HG02884 (cell line): ENCODE data around the gene ATP4B.

ENCODE experiments used
- ATAC-seq: cut with Tn5 transposase; IDR thresholded peaks from one replicate; pipeline ENCODE4 v1.9.1; 2021; ENCODE audit warnings: mild to moderate bottlenecking, moderate library complexity; ENCODE audit not compliant: unreplicated experiment

ATP4B gene

DNA sequence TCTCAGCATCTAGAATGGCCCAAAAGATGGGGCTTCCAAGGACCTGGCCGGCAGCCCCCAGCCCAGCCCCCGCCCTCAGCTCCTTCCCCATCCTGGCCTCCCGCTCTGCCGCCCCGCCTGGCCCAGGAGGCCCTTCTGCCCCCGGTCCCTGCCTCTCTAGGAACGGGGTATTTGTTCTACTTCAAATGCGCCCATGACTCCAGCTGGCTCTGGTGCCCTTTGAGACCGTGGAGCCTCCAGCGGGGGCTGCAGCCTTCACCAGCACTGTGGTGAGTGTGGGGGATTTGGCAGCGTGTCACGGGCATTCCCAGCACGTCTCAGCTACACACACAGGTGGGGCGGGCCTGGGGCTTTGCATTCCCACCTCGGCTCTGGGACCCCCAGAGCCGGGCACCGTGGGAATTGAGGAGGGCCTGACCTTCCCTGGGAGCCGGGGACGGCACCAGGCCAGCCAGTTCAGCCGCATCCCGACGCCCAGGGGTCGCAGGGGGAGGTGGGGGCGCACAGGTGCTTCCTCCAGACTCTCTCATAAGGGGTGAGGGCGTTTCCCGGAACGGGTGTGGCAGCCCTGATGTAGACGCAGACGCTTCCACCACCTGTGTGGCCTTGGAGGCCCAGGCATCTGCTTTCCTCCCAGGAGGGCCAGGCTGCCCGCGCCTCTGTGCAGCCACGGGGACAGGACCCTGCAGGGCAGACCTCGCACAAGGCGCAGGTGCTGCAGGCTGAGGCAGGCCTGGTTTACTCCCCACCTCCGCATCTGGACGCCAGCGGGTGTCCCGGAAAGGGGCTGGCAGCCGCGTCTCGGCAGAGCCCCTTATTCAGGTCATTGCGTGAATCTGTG lies 947 bp downstream of the ATP4B start:
- ATAC-seq = no peak

DNA sequence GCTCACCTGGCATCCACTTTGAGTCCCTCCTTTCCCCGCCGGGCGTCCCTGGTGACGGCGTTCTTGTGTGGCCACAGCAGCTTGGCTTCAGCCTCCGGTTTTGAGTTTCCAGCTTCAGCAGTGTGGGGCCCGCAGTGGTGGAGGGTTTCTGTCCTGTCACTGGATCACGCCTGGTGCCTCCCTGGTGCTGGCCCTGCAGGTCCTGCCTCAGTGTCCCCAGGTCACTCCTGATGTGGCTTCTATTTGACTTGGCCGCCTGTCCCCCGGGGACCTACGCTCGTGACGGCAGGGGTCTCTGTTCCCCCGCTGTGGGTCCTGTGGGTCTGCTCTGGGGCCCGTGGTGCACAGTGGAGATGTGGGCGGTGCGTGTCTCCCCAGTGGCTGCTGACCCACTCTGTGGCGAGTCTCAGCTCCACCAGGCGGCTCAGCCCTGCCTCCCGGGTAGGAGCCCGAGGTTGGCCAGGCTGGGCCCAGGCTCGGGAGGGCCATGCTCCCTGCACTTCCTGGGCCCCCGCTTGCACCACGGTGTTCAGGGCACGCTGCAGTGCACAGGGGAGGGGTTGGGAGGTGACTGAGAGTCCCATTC lies 1.9 kb downstream of the ATP4B start:
- ATAC-seq = no peak

- ATAC-seq = no peak
Measured at GRCh38 chr13:113655346-113656002, 2.5 kb downstream of the ATP4B start.

DNA sequence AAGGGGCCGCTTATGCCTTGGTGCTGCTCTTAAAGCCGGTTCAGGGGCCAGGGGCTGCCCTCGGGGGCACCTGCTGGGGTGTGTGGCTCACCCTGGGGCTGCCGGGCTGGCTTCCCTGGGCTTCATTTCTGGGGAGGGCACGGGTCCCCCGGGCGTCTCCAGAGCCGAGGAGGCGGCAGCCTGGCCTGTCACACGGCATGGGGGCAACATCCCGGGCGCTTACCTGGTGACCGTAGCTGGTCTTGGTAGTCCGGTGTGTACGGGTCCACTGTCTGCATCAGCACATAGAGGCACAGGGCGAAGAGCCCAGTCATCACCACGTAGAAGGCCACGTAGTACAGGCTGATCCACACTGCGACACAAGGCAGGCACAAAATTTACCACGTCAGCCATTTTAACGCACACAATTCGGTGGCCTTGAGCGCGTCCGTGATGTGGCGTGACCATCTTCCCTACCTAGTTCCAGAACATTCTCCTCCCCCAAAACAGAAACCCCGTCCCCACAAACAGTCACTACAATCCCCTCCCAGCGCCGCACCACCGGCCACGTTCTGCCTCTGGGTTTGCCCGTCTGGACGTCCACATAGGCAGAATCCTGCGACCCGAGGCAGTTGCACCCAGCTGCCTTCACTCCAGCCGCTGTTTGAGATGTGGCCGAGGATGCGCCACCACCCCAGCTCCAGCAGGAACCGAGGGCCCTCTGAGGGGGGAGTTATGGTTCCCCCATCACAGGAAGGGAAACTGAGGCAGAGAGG lies 3.2 kb downstream of the ATP4B start:
- no peak for ATAC-seq

- no peak for ATAC-seq
Measured at GRCh38 chr13:113654175-113654560, 3.8 kb downstream of the ATP4B start.

GRCh38 chr13:113653264-113654174 lies 4.5 kb downstream of the ATP4B start:
- ATAC-seq = no peak

DNA sequence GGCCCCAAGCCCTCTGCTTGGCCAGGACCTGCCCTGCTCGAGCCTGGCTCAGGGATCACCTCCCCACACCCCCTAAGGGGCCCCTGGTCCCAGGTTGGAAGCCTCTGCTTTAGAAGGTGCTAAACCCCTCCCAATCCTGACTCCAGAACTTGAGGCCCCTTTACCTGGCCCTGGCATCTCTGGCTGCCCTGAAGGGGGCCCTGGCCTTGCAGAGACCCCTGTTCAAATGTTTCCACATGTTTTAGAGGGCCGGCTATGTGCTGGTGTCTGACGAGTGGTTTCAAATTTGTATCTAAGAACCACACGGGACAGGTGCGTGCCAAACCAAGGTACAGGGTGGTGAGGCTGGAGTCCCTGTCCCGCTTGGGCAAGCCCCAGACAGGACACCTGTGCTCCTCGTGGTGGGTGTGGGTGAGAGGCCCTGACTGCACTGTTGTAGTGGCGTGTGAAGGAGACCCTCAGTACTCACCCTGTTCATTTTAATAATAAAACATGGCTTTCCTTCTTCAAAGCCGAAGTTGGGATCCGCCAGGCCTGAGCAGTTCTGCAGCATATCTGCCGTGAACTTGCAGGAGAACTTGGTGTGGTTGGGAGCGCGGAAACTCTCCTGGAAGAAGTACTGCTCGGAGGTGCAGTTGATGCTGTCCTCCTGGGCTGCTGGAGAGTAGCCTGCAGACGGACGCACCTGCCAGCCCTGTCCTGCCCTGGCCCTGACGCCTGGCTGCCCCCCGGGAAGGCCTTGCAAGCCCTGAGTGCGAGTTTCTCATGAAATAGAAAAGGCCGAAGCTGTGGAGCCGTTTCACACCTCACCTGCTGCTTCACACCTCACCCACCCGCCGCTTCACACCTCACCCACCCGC lies 5.4 kb downstream of the ATP4B start:
- no peak for ATAC-seq

DNA sequence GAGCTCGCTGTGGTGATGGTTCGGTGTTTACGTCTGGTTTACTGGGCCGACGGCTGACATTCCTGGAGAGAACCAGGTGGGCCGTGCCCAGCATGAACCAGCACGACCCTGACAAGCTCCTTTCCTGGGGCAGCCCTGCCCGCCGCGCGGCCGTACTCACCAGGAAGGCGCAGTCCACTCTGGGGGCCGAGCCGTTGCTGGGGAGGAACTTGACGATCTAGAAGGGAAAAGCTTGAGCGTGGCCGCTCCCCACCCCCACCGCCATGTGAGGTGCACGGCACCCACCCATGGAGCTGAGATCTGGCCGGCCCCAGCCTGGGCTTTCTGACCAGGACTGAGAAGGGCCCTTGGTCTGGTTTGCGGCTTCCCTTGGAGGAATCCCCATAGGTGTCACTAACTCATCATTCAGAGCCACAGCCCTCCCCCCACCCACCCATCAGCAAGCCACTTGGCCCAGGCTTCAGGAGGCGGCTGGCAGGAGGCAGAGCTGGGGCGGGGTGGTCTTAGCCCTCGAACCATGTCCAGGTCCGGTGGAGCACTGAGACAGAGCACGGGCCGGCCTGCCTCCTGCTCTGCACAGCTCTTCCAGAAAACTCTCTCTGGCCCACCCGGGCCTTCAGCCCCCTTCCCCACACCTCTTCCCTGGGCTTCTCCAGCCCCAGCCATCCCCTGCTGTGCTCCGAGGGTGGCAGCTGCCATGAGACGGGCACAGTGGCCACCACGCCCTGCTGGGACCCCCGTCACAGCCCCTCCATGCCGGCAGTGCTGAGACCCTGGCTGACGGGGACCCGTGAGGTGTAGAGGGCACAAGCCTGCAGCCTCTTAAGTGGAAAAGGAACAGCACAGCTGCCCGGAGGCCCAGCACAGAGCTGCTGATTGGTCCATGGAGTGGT lies 6.2 kb downstream of the ATP4B start:
- ATAC-seq = no peak

GRCh38 chr13:113650731-113651148 lies 7.3 kb downstream of the ATP4B start:
- no peak for ATAC-seq

DNA sequence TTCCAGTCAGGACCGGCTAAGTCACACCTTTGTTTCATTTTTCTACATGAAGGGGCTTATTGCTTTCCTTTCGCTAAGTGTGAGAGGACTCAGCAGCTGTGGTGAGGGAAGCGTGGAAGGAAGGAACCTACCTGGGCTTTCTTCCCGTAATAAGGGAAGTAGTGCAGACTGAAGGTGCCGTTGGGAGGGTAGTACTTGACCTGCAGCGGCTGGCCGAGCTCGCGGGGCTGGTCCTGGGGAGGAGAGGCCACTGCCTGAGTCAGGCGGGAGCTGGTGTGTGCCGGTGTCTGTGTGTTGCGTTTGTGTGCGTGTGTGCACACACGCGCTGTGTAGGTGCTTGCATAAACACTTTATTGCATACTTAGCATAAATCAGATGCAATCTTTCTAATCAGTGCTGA lies 7.7 kb downstream of the ATP4B start:
- no peak for ATAC-seq

GRCh38 chr13:113649212-113649611 lies 8.8 kb downstream of the ATP4B start:
- ATAC-seq = no peak

- no peak for ATAC-seq
Measured at GRCh38 chr13:113648216-113648610, 9.8 kb downstream of the ATP4B start.

DNA sequence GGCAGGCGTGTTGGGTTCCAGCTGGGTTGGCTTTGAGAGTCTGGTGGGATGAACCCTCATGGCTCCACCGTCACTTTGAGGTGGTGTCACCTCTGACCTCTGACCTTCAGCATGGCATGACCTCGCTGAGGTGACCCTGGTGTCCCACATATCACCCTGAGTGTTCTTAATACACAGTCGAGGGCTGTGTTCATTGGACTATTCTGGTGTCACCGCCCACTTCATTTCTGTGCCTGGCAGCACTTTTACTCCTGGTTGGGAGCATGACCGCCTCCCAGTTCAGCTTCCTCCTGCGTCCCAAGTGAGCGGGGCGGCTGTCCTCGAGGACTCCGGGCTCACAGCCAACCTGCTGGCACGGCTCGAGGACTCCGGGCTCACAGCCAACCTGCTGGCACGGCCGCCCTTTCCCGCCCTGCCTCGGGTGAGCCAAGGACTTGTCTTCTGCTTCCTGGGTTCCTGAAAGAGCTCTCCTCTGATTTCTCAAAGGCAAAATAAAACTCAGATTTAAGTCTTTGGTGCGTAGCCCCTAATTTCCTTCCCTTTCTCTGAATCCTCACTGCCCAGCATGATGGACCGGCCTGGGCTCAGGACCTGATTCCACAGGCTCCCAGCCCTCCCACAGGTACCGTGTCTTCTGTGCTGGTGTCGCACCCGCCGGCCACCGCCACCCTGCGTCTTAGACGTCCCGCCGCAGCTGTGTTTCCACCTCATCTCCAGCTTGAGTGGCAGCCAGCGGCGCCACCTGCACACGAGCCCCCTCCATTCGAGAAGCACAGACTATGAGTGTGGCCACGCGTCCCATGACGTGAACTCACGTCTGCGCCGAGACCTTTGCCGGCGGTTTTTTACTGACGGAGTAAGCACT lies 10.4 kb downstream of the ATP4B start:
- no peak for ATAC-seq

GRCh38 chr13:113646921-113647340 lies 11.1 kb downstream of the ATP4B start:
- no peak for ATAC-seq

- no peak for ATAC-seq
Measured at GRCh38 chr13:113646376-113646775, 11.6 kb downstream of the ATP4B start.

GRCh38 chr13:113645329-113645728 lies 12.7 kb downstream of the ATP4B start:
- no peak for ATAC-seq

DNA sequence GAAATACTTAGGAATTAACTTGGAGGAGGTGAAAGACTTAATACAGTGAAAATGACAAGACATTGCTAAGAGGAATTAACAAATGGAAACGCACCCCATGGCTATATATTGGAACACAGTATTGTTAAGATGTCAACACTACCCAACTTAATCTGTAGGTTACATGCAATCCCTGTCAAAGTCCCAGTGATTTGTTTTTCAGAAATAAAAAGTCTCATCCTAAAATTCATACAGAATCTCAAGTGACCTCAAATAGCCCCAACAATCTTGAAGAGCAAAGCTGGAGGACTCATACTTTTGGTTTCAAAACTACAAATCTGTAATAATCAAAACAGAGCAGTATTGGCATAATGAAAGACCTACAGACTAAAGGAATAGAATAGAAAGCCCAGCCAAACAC lies 13.2 kb downstream of the ATP4B start:
- no peak for ATAC-seq
